Stomach (tissue), 4 donors: Measurements from ENCODE around the gene BSG.

ENCODE experiments used
- POLR2AphosphoS5 ChIP-seq, 3 donors: sonication (generic); formaldehyde crosslinking; IDR thresholded peaks; one replicate each; pipeline ENCODE4 v1.6.1; 2016; ENCODE audit warnings: antibody characterized with exemption in 3 of 3
- TF ChIP-seq, protein P1 (sequence below), 7 experiments: fragments of 450-650 bp in 4 of 7; fragments of 200-600 bp in 3 of 7; sonication (generic) in 3 of 7; IDR thresholded peaks; one replicate each; pipeline ENCODE4 v1.5.1; 2016 to 2019; ENCODE audit warnings: antibody characterized with exemption in 7 of 7, control low read depth in 2 of 7, mild to moderate bottlenecking in 1 of 7

DNA sequence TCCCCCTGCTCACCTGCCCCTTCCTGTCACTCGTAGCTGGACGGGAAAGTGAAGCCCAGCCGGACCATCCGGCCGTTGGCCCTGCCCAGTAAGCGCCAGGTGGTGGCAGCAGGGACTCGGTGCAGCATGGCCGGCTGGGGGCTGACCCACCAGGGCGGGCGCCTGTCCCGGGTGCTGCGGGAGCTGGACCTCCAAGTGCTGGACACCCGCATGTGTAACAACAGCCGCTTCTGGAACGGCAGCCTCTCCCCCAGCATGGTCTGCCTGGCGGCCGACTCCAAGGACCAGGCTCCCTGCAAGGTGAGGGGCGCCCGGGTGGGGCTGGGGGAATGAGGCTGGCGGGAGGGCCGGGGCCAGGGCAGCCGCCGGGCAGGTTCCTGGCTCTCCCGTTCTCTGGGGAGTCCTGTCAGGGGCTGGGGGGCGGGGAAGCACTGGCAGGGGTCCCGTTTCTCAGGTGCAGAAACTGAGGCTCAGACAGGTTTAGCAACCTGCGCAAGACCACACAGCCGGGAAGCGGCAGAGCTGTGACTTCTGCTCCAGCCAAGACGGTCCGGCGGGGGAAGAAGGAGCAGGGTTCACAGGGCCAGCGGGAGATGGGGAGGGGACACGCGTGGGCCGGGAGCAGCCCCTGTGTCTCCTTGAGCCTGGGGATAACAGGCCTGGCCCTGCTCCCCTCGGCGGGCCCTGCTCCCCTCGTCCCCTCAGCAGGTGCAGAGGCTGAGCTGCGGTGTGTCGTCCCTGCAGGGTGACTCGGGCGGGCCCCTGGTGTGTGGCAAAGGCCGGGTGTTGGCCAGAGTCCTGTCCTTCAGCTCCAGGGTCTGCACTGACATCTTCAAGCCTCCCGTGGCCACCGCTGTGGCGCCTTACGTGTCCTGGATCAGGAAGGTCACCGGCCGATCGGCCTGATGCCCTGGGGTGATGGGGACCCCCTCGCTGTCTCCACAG, 23.2 kb upstream of the BSG start:
- TF ChIP-seq, protein P1, sequence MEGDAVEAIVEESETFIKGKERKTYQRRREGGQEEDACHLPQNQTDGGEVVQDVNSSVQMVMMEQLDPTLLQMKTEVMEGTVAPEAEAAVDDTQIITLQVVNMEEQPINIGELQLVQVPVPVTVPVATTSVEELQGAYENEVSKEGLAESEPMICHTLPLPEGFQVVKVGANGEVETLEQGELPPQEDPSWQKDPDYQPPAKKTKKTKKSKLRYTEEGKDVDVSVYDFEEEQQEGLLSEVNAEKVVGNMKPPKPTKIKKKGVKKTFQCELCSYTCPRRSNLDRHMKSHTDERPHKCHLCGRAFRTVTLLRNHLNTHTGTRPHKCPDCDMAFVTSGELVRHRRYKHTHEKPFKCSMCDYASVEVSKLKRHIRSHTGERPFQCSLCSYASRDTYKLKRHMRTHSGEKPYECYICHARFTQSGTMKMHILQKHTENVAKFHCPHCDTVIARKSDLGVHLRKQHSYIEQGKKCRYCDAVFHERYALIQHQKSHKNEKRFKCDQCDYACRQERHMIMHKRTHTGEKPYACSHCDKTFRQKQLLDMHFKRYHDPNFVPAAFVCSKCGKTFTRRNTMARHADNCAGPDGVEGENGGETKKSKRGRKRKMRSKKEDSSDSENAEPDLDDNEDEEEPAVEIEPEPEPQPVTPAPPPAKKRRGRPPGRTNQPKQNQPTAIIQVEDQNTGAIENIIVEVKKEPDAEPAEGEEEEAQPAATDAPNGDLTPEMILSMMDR (IDR thresholded peaks at IDR 0.05), result no peak
- no peak for TF ChIP-seq POLR2AphosphoS5 (IDR thresholded peaks at IDR 0.05)
